Keratinocyte (primary cell): ENCODE results near the gene C16orf96. TPM values are rescaled to one million over a fixed set of nuclear protein-coding genes. Genes with fewer than 3 reads are reported as not detected.

Experiments used
- DNase-seq: peaks from one replicate; pipeline ENCODE4 v3.0.0-alpha.2; 2011; ENCODE audit warnings: low read depth, missing footprints, low spot score
- FAIRE-seq: peaks from 2 replicates; lab custom pipeline; 2011; peaks lifted over from hg19 to GRCh38; lab: Jason Lieb, UNC
- H2AFZ ChIP-seq: 2 replicates; pipeline ENCODE4 v1.6.0; 2012; ENCODE audit warnings: low read length, control low read depth, inconsistent platforms; ENCODE audit not compliant: control insufficient read depth
- H3K27ac ChIP-seq: 2 replicates; pipeline ENCODE4 v1.5.1; 2011; ENCODE audit warnings: low read length; ENCODE audit not compliant: control insufficient read depth, insufficient read depth
- H3K27me3 ChIP-seq: 3 replicates; pipeline ENCODE4 v1.6.0; 2011; ENCODE audit warnings: low read length; ENCODE audit not compliant: control insufficient read depth, insufficient read depth; ENCODE audit errors: extremely low read depth
- H3K36me3 ChIP-seq, 2 experiments: 2 replicates in 1 of 2; 3 replicates in 1 of 2; pipeline ENCODE4 v1.5.1; 2011; ENCODE audit warnings: low read length in 2 of 2, mild to moderate bottlenecking in 1 of 2; ENCODE audit not compliant: control insufficient read depth in 2 of 2, insufficient read depth in 2 of 2; ENCODE audit errors: extremely low read depth in 1 of 2
- H3K4me1 ChIP-seq: 3 replicates; pipeline ENCODE4 v1.5.1; 2011; ENCODE audit warnings: low read length; ENCODE audit not compliant: control insufficient read depth, insufficient read depth; ENCODE audit errors: extremely low read depth
- H3K4me2 ChIP-seq: 3 replicates; pipeline ENCODE4 v1.6.0; 2011; ENCODE audit warnings: low read depth, low read length; ENCODE audit not compliant: control insufficient read depth, insufficient read depth; ENCODE audit errors: extremely low read depth
- H3K4me3 ChIP-seq, 3 experiments: fragments of 200-600 bp in 1 of 3; sonication (generic) in 1 of 3; 2 replicates in 2 of 3; 3 replicates in 1 of 3; pipeline ENCODE4 v1.5.1; 2011 to 2016; ENCODE audit warnings: low read length in 3 of 3, mild to moderate bottlenecking in 3 of 3, control low read depth in 2 of 3, inconsistent platforms in 1 of 3, low read depth in 1 of 3, mixed read lengths in 1 of 3, mixed run types in 1 of 3, moderate library complexity in 1 of 3; ENCODE audit not compliant: control insufficient read depth in 2 of 3, insufficient read depth in 2 of 3; ENCODE audit errors: extremely low read depth in 1 of 3
- H3K79me2 ChIP-seq: 2 replicates; pipeline ENCODE4 v1.6.0; 2012; ENCODE audit warnings: low read length; ENCODE audit not compliant: control insufficient read depth, insufficient read depth
- H3K9ac ChIP-seq: 3 replicates; pipeline ENCODE4 v1.6.0; 2011; ENCODE audit warnings: low read length; ENCODE audit not compliant: control insufficient read depth, insufficient read depth; ENCODE audit errors: extremely low read depth
- H3K9me1 ChIP-seq: 3 replicates; pipeline ENCODE4 v1.6.0; 2011; ENCODE audit warnings: low read length; ENCODE audit not compliant: control insufficient read depth, insufficient read depth; ENCODE audit errors: extremely low read depth
- H3K9me3 ChIP-seq: 2 replicates; pipeline ENCODE4 v1.5.1; 2012; ENCODE audit warnings: low read depth, low read length; ENCODE audit not compliant: control insufficient read depth
- H4K20me1 ChIP-seq: 3 replicates; pipeline ENCODE4 v1.6.0; 2011; ENCODE audit warnings: low read length; ENCODE audit not compliant: control insufficient read depth, insufficient read depth; ENCODE audit errors: extremely low read depth
- EZH2 ChIP-seq: IDR thresholded peaks from one replicate; pipeline ENCODE4 v1.6.1; 2012; ENCODE audit warnings: inconsistent platforms, mild to moderate bottlenecking, low read length, moderate library complexity
- dilution Hi-C: fragments of 300-500 bp; cut with MboI; formaldehyde crosslinking; loops from one replicate; pipeline ENCODE4 v1.7.0; 2020; ENCODE audit warnings: low sequenced_read_pairs; ENCODE audit not compliant: extremely low pct_ligation_motif_present
- polyA plus RNA-seq, 5 experiments: library from polyadenylated mRNA; depleted of rRNA in 3 of 5; stranded (reverse) in 3 of 5; stranded (forward) in 1 of 5; unstranded in 1 of 5; fragments of >200 nt; gene quantifications; 1 replicate in 1 of 5; 2 replicates in 3 of 5; 3 replicates in 1 of 5; pipeline versions ENCODE4 v1.2.1 to v1.2.3, GENCODE V29; 2011 to 2012; ENCODE audit warnings: missing spikeins in 2 of 5, low read depth in 1 of 5, low replicate concordance in 1 of 5
- TF ChIP-seq, protein P1 (sequence below), 3 experiments: IDR thresholded peaks in 1 of 3; conservative IDR thresholded peaks in 1 of 3; optimal IDR thresholded peaks in 1 of 3; 2 replicates in 2 of 3; 3 replicates in 1 of 3; pipeline versions ENCODE3 to v1.5.1; 2011; ENCODE audit warnings: low read length in 3 of 3, mild to moderate bottlenecking in 3 of 3, moderate library complexity in 2 of 3, control low read depth in 1 of 3, inconsistent platforms in 1 of 3; ENCODE audit not compliant: insufficient read depth in 2 of 3; ENCODE audit errors: extremely low read depth in 1 of 3

Gene C16orf96
- polyA plus RNA-seq, 1 donor (not counting 4 experiments of a cell fraction or from before 2014, with no cell fraction given): not detected

DNA sequence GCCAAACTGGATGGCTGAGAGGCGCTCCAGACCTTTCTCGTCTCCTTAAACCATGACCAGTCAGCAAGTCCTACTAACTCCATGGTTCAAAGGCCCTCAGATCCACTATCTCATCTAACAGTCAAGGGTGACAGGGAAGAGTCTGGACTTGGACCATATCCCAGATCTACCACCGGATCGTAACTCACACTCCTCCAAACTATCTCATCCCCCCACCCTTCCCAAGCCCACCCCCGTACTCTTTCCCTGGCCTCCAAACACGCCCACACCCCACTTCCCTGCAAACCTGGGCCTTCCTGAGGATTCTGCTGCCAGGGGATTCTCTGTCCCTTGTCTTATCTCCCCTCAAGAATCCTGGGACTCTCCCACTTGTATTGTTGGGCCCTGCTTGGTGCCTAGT is 22.6 kb upstream of the C16orf96 start:
- Histone ChIP-seq H3K36me3 (peaks cover 11 to 21% of the 10 kb centered on the region in 2 experiments), H3K4me3 (no peak overlapping the region), H2AFZ (no peak overlapping the region), H3K27me3 (no peaks in the 10 kb centered on the region), H3K27ac (no peak overlapping the region), H3K4me2 (no peak overlapping the region), H3K79me2 (peaks cover 63% of the 10 kb centered on the region), H3K4me1 (peaks cover 31% of the 10 kb centered on the region), H3K9me1 (peaks cover 3% of the 10 kb centered on the region), H3K9me3 (no peaks in the 10 kb centered on the region), H4K20me1 (no peaks in the 10 kb centered on the region), H3K9ac (no peak overlapping the region)
- DNase-seq (no peak), FAIRE-seq (no peak)
- TF ChIP-seq, protein P1, sequence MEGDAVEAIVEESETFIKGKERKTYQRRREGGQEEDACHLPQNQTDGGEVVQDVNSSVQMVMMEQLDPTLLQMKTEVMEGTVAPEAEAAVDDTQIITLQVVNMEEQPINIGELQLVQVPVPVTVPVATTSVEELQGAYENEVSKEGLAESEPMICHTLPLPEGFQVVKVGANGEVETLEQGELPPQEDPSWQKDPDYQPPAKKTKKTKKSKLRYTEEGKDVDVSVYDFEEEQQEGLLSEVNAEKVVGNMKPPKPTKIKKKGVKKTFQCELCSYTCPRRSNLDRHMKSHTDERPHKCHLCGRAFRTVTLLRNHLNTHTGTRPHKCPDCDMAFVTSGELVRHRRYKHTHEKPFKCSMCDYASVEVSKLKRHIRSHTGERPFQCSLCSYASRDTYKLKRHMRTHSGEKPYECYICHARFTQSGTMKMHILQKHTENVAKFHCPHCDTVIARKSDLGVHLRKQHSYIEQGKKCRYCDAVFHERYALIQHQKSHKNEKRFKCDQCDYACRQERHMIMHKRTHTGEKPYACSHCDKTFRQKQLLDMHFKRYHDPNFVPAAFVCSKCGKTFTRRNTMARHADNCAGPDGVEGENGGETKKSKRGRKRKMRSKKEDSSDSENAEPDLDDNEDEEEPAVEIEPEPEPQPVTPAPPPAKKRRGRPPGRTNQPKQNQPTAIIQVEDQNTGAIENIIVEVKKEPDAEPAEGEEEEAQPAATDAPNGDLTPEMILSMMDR (optimal IDR thresholded peaks at IDR 0.05 in 1 of 3, IDR thresholded peaks at IDR 0.05 in 1 of 3, conservative IDR thresholded peaks at IDR 0.05 in 1 of 3; ENCODE audit: extremely low read depth in 1 of 3, insufficient read depth in 2 of 3, low read length in 3 of 3): no peak
- TF ChIP-seq EZH2: no peak
- dilution Hi-C loops: no loop called here

DNA sequence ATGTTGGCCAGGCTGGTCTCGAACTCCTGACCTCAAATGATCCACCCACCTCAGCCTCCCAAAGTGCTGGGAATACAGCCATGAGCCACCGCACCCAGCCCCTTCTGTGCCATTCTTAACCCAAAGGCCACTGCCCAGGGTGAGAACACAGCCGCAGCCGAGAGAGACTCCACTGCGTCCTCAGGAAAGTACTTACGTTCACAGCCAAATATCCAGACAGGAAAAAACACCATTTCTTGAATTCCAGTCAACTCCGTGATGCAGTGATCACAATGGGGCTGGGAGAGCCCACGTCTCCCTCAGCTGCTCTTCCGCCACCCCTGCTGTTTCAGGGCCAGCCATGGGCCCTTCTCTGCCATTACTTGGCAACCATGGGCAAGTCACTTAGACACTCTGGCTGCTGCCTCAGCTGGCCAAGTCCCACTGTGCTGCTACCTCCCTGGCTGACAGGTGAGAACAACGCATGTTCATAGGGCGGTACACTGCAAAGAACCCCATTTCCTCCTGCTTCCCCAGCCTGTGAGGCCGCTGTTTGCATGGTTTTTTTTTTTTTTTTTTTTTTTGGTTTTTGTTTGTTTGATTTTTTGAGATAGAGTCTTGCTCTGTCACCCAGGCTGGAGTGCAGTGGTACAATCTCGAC is 21.9 kb upstream of the C16orf96 start:
- no peak overlapping the region for H3K9ac ChIP-seq
- FAIRE-seq (no peak), DNase-seq (no peak)
- TF ChIP-seq, protein P1 (optimal IDR thresholded peaks at IDR 0.05 in 1 of 3, IDR thresholded peaks at IDR 0.05 in 1 of 3, conservative IDR thresholded peaks at IDR 0.05 in 1 of 3; ENCODE audit: extremely low read depth in 1 of 3, insufficient read depth in 2 of 3, low read length in 3 of 3): no peak
- TF ChIP-seq EZH2: no peak
- H3K4me1 ChIP-seq: peaks cover 26% of the 10 kb centered on the region
- no peak overlapping the region for H2AFZ ChIP-seq
- peaks cover 11 to 21% of the 10 kb centered on the region in 2 experiments for H3K36me3 ChIP-seq
- H3K9me1 ChIP-seq: no peaks in the 10 kb centered on the region
- peaks cover 62% of the 10 kb centered on the region for H3K79me2 ChIP-seq
- no peak overlapping the region for H3K4me3 ChIP-seq
- no peaks in the 10 kb centered on the region for H4K20me1 ChIP-seq
- dilution Hi-C loops: no loop called here
- H3K4me2 ChIP-seq: no peak overlapping the region
- H3K9me3 ChIP-seq: no peaks in the 10 kb centered on the region
- H3K27me3 ChIP-seq: no peaks in the 10 kb centered on the region
- H3K27ac ChIP-seq: no peak overlapping the region
